ENCODE results near the gene STKLD1. TPM values are rescaled to one million over a fixed set of nuclear protein-coding genes. Genes with fewer than 3 reads are reported as not detected.

STKLD1 gene
- total RNA-seq, 3 donors from 2014 or later, result 0.41 to 1.4 (median 1.3) TPM

GRCh38 chr9:133421615-133422542 lies 45.7 kb downstream of the STKLD1 start, which contains the start of gene ADAMTS13:
ADAMTS13 (plus strand) TSS chr9:133422367; CDS start chr9:133422444, 77 bp downstream.
- Histone ChIP-seq H3K9me3 (no peaks in the 10 kb centered on the region), H3K4me3 (no peak within 1 kb of the TSS), H3K36me3 (ENCODE audit: low read depth) (no peaks in the 10 kb centered on the region), H3K4me1 (ENCODE audit: low read depth) (peaks cover 6% of the 10 kb centered on the region)
- intact Hi-C loops (cut with DNase I, micrococcal nuclease), result no loop called here
- no peak for DNase-seq
- TF ChIP-seq CTCF (IDR thresholded peaks at IDR 0.05), result no peak
- ATAC-seq, result no peak

GRCh38 chr9:133423216-133423615 lies 47.0 kb downstream of the STKLD1 start:
- intact Hi-C loops (cut with DNase I, micrococcal nuclease), result no loop called here
- Histone ChIP-seq H3K4me1 (ENCODE audit: low read depth) (peaks cover 7% of the 10 kb centered on the region), H3K36me3 (ENCODE audit: low read depth) (no peaks in the 10 kb centered on the region), H3K4me3 (no peak overlapping the region), H3K9me3 (no peaks in the 10 kb centered on the region)
- no peak for TF ChIP-seq CTCF (IDR thresholded peaks at IDR 0.05)
- DNase-seq (no peak), ATAC-seq (no peak)

- no peaks in the 10 kb centered on the region for H3K9me3 ChIP-seq
- no peak for TF ChIP-seq CTCF (IDR thresholded peaks at IDR 0.05)
- peaks cover 4% of the 10 kb centered on the region for H3K4me1 ChIP-seq (ENCODE audit: low read depth)
- no peak overlapping the region for H3K4me3 ChIP-seq
- H3K36me3 ChIP-seq (ENCODE audit: low read depth), result no peaks in the 10 kb centered on the region
- DNase-seq (no peak), ATAC-seq (no peak)
- intact Hi-C loops (cut with DNase I, micrococcal nuclease), result no loop called here
Observed at GRCh38 chr9:133424187-133424586, 48.0 kb downstream of the STKLD1 start.

GRCh38 chr9:133425049-133425632 lies 49.0 kb downstream of the STKLD1 start:
- no peaks in the 10 kb centered on the region for H3K9me3 ChIP-seq
- H3K4me1 ChIP-seq (ENCODE audit: low read depth), result peaks cover 4% of the 10 kb centered on the region
- intact Hi-C loops (cut with DNase I, micrococcal nuclease), result no loop called here

GRCh38 chr9:133426011-133426410 lies 49.8 kb downstream of the STKLD1 start:
- H3K36me3 ChIP-seq (ENCODE audit: low read depth), result no peaks in the 10 kb centered on the region
- TF ChIP-seq CTCF (IDR thresholded peaks at IDR 0.05), result no peak
- ATAC-seq (peak; percentile 54), DNase-seq (peak in 2 of 3 donors; percentile 54 to 57)
- intact Hi-C loops (cut with DNase I, micrococcal nuclease), result no loop called here
- peaks cover 4% of the 10 kb centered on the region for H3K4me1 ChIP-seq (ENCODE audit: low read depth)
- no peaks in the 10 kb centered on the region for H3K9me3 ChIP-seq
- no peak overlapping the region for H3K4me3 ChIP-seq

More at GRCh38 chr9:133425049-133425632, 49.0 kb downstream of the STKLD1 start:
- ATAC-seq (no peak), DNase-seq (no peak)
- no peak overlapping the region for H3K4me3 ChIP-seq
- H3K36me3 ChIP-seq (ENCODE audit: low read depth), result no peaks in the 10 kb centered on the region
- no peak for TF ChIP-seq CTCF (IDR thresholded peaks at IDR 0.05)

All from mucosa of descending colon (tissue), 3 donors.